Ecto neural progenitor cell (in vitro differentiated cells): ENCODE data around the gene NIPAL4.

Experiments used
- DNase-seq: peaks from one replicate; pipeline ENCODE4 v3.0.0-alpha.2; 2018; ENCODE audit warnings: low spot score

The NIPAL4 gene

GRCh38 chr5:157485811-157486210 is 25.8 kb downstream of the NIPAL4 start:
- no peak for DNase-seq

- no peak for DNase-seq
Measured at GRCh38 chr5:157486221-157486681, 26.2 kb downstream of the NIPAL4 start.

GRCh38 chr5:157486861-157487260 is 26.8 kb downstream of the NIPAL4 start:
- no peak for DNase-seq

DNA sequence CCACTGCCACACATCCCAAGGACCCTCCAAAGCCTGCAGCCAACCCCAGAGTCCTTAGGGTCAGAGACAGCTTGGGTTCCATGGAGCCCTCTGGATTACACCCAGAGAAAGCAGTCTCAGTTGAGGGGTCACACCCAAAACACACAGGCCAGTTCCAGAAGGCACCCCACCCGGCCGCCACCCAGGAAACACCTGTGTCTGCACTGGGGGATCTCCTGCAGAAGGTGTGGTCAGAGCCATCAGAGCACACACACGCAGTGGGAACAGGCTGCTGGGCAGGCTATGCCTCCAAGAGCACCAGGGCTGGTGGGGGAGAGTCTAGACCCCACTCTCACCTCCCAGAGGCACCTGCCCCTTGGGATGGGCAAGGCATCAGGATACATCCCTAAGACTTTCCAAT is 27.3 kb downstream of the NIPAL4 start:
- no peak for DNase-seq

- DNase-seq = no peak
Measured at GRCh38 chr5:157491471-157491995, 31.5 kb downstream of the NIPAL4 start.

DNA sequence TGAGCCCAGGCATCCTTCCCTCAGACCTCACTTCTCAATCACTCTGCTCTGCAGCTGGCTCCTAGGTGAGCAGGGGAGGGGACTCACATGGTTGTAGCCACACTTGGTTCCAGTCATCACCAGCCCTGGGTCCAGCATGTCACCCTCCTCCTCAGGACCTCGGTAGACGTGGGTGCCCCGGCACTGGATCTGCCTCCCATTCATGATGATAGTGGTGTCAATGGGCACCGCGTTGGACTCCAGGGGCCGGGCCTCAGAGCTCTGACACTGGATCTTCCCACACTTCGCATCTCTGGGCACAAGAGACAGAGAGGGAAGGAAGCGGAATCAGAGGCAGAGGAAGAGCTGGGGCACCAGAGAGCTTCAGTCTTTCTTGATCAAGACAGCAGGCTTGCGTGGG is 32.9 kb downstream of the NIPAL4 start:
- DNase-seq = no peak

GRCh38 chr5:157494178-157494832 is 34.3 kb downstream of the NIPAL4 start:
- DNase-seq = no peak

DNA sequence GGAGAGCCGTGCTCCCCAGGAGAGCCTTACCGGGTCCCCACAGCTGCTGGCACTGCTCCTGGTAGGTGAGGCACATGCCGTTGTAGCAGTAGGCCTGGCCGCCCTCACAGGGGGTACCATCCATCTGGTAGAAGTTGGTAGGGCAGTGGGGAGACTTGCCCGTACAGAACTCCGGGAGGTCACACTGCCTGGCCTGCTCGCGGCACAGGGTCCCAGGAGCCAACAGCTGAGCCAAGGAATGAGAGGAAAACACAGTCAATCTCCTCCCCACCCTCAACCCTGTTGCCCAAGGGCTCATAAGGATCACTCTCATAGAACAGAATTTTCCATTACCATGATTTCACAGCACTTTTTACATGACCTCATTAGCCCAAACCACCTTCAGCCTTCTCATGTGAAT is 36.9 kb downstream of the NIPAL4 start:
- DNase-seq = no peak

GRCh38 chr5:157497875-157498611 is 38.0 kb downstream of the NIPAL4 start:
- DNase-seq = no peak

DNA sequence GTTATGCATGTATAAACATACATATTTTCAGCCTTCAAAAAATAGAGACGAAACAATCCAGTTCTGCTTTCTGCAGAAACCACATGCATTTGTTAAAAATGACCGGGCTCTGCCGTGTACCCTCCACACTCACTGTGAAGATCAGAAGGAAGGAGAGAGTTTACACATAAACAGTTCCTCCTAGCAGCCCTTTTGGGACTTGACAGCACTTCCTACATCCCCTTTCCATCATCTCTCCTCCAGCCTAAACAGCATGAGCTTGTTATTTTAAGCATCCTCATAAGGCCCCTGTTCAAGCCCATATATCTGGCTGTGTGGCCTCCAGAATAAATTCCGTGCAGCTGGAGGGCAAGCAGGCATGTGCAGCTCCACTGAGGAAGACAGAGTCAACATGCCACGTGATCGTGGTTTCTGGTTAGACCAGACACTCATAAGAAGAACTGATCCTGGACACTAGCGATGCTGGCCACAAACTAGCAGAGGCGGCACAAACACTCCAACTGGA is 42.2 kb downstream of the NIPAL4 start:
- no peak for DNase-seq

- DNase-seq = no peak
Measured at GRCh38 chr5:157504053-157504452, 44.0 kb downstream of the NIPAL4 start.

DNA sequence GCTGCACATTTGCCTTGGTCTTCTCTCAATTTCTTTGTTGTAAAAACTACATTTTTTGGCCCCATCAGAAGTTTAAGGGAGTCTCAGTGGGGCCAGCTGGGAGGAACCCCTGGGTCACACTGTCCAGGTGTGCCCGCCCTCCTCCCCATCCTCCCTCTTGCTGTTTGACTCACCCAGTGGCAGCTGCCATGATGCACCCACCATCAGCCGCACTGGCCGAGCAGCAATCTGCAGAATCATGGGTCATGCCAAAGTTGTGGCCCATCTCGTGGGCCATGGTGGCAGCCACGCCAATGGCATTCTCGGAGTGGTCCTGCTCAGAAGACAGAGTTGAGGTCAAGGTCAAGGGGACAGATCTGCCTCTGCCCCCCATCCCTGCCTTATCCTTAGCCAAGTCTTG is 45.5 kb downstream of the NIPAL4 start:
- no peak for DNase-seq

DNA sequence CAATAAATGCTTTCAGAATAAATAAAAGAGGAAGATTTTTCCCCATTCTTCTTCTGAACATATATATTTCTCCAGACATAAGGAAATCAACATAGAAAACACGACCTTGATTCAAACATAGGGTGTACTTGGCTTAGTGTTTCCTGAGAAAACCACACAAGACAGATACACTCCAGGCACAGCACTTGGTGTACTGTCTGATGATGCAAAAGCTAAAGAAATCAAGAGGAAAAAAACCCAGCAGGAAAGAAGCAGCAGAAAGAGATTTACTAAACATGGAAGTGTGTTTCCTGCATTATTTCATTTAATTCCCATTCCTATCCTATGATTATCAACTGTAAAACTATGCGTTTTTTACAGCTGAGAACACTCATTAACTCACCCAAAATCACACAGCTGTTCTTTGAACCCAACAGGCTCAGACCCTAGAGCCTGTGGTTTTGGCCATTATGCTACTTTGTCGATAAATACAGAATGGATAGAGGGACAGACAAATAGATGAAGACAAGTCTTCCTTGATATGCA is 46.1 kb downstream of the NIPAL4 start:
- no peak for DNase-seq

- no peak for DNase-seq
Measured at GRCh38 chr5:157506981-157507780, 47.2 kb downstream of the NIPAL4 start.

DNA sequence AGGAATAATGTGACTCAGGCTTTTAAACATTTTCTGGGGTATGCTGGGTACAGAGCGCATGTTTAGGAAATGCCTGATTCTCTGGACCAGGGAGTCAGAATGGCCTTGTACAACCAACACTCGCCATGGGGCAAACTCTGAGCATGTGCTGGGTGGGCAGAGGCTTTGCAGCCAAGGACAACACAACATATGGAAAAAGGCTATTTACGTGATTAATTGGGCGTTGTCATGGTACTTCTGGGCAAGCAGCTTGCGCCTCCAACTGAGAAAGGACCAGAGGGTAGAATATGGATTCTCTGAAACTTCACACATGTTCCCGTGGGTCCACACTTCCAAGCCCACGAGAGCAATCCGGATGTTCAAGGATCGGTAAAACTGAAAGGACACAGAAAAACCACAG is 49.1 kb downstream of the NIPAL4 start:
- DNase-seq = no peak

GRCh38 chr5:157509587-157509986 is 49.6 kb downstream of the NIPAL4 start:
- no peak for DNase-seq

GRCh38 chr5:157510682-157511081 is 50.7 kb downstream of the NIPAL4 start:
- no peak for DNase-seq

DNA sequence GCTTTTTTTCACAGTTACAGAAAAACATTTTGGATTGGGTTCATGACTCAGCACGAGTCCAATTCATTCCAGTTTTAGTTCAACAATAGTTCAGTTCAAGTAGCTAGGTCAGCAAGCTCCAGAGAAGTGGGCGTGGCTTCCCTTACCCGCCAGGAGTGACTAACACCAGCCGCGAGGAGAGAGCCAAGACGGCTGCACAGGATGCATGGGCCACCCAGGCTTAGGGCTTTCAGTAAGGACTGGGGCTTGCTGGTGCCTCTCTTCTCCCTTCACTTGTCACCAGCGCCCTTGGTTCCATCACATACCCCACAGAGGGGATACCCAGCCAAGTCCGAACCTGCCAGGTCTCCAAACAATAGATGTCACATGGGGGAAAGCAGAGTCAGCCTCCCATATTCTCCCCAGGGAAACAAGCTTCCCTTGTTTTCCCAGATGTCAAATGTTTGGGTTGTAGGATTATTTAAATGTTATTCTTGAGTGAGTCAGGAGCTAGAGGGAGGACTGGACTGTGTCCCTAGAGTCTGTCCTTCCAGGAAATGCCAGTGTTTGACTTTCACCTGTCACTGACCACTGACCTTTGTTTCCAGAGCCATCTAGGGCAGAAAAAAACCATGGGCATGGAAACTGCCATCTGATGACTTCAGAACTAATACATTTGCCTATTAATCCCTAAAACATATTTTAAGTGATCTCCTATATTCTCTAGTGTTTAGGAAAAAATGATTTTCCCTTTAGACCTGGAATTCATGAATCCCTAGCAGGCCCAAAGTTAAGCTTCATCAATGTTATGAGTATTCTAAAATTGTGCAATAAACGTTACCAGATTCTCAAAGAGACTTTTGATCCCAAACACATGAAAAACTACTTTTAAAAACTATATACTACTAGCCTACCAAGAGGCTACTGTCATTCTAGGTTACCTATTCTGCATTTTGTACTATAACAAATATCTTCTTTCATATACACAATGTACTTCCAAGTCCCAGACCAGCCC is 51.9 kb downstream of the NIPAL4 start:
- DNase-seq = no peak

- no peak for DNase-seq
Measured at GRCh38 chr5:157513182-157513581, 53.2 kb downstream of the NIPAL4 start.

DNA sequence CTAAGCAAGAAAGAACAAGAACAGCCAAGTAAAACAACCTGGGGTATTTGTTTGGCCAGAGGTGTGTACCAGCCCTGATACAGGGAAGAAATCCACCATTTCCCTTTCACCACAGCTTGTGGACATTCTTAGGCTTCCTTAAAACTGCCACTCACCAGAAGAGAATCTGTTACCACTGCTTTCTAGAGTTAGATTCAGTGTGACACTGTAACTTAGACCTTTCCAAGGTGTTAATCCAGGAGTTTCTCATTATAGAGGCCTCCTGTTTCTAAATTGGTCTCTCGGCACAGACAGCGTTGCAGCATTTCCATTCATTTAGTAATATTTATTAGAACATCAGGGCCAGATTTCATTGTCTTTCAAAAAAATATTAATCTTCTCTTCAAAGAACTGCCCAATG is 55.0 kb downstream of the NIPAL4 start:
- no peak for DNase-seq

DNA sequence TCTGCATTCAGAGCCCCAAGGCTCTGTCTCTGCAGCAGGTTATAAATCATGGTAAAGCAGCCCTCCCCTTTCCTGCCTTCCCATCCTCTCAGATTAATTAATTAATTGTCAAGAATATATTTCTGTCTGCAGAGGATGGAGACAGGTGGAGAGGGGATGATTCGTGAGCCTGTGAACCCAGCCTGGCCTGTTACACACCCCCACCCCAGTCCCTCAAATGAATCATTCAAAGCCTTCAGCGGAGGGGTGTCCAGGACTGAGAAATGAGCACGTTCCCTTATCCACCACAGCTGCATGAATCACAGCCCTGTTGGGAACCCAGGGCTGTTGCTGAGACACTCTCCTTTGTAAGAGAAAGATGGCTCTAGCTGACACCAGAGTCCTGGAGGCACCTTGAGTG is 56.0 kb downstream of the NIPAL4 start:
- no peak for DNase-seq
